ENCODE results near the gene NDST4.
"Not testable (repeated sequence)": the region's sequence is repeated elsewhere in the genome, so short reads cannot be mapped to it uniquely, and the experiment has no call there.

The NDST4 gene

GRCh38 chr4:115053313-115053712 is 60.1 kb downstream of the NDST4 start:
- FAIRE-seq: no peak

GRCh38 chr4:115042496-115042895 is 70.9 kb downstream of the NDST4 start:
- no peak for FAIRE-seq

DNA sequence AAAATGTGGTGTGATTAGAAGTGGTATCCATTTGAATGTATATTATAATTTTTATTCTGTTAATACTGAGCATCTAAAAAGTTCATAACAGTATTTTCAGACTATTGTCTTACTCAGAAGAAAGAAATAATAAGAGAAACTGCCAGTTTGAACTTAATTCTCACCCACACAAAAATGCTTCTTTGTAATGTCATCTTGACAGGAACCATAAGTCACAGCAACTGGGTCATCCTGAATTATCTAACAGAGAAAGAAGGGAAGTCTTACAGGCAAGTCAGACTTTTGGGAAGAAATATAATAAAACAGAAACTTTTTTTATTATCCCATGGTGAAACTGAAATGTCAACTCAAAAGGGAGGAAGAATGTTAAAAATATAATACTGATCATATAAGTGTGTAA is 83.1 kb downstream of the NDST4 start:
- no peak for FAIRE-seq

DNA sequence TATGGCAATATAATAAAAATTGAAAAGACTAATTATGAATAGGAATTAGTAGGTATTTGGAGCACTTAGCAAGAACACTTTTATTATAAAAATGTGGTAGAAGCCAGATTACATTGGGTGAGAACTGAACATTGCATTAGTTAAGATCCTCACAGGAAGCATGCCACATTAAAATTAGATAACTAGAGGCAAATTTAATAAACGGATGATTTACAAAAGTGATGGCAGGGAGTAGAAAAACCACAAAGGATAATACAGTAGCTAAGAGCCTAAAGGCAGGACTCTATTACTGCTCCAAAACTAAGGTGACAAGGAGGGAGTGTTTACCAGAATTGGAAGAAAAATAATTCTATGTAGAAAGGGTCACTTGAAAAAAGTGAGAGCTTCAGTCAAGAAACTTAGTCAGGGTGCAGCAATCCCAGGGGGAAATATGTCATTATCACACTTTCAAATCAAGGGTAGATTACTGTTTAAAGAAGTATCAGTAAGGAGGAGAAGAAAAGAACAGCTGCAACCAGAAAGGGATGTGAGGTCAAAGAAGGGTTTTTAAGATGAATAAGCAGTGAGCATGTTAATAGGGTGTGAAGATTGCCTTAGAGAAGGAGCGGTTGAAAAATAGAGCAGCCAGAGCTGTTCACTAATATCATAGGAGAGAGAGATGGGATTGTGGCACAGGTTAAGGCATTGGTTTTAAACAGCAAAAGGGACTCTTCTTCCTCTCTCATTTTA is 84.6 kb downstream of the NDST4 start:
- no peak for FAIRE-seq

GRCh38 chr4:114999880-115000279 is 113.5 kb downstream of the NDST4 start:
- no peak for FAIRE-seq

DNA sequence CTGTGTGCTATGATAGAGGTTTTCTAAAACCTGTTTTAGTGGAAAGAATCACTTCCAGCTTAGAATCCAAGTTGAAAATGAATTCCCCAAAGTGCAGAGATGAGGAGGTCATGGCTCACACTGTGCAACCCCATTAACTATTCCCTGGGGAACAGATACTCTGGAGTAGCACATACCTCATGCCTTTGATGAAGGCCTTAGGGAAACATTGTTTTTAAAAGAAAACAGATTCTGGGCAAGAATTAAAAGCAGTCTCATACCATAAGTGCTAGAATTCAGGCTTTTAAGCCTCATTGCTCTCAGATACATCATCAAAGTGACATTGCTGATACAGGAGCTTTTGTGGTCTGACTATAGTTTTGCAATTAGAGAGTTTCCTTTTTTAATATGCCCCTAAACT is 115.1 kb downstream of the NDST4 start:
- no peak for FAIRE-seq

- no peak for FAIRE-seq
Measured at GRCh38 chr4:114997576-114998247, 115.7 kb downstream of the NDST4 start.

- FAIRE-seq: no peak
Measured at GRCh38 chr4:114986133-114986532, 127.3 kb downstream of the NDST4 start.

DNA sequence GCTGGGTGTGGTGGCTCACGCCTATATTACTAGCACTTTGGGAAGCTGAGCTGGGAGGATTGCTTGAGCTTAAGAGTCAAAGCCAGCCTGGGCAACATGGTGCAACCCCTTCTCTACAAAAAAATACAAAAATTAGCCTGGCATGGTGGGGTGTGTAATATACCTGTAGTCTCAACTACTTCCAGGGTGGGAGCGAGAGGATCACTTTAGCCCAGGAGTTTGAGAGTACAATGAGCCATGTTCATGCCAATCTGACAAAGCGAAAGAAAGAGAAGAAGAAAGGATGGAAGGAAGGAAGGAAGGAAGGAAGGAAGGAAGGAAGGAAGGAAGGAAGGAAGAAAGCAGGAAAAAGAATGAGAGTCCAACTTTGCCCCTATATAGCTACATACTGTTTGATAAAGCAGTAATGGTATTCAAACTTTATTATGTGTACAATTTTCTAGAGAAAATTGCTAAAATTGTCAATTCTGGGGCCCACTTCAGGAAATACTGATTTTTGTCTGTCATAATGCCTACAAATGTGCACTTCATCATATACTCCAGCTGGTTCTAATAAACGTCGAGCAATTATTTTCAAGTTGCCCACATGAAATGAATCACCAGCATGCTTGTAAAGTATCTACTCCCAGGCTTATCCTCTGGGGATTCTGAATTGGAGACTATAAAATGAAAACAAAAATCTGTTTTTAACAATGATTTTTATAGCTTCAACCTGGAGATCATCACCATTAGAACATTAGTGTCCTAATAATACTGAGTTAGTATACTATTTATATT is 132.3 kb downstream of the NDST4 start:
- no peak for FAIRE-seq

DNA sequence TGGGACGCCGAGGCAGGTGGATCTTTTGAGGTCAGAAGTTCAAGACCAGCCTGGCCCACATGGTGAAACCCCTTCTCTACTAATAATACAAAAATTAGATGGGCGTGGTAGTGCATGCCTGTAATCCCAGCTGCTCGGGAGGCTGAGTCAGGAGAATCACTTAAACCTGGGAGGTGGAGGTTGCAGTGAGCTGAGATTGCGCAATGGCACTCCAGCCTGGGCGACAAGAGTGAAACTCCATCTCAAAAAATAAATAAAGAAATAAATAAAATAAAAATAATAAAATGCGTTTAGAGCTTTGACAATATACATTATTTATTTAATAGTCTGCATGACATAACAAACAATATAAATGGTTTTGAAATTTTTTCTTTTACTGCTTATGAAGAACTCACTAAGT is 133.0 kb downstream of the NDST4 start:
- not testable (repeated sequence) for FAIRE-seq

DNA sequence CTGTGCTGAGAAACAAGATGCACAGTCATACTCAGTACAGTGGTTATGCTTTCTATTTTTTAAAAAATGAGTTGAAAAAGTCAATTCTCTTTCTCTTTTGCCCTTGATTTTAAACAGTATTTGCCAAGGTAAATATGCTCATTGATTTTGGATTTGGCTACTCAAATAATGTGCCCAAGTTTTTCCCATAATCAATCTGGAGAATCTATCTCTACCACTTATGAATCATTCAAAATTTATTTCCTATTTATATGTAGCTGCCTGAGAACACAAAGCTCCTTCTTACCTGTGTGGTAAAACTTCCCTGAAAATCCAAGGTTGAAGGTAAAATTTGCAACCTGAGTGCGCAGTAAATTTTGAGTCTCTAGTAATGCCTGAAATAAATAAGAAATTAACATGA is 136.5 kb downstream of the NDST4 start:
- FAIRE-seq: no peak

DNA sequence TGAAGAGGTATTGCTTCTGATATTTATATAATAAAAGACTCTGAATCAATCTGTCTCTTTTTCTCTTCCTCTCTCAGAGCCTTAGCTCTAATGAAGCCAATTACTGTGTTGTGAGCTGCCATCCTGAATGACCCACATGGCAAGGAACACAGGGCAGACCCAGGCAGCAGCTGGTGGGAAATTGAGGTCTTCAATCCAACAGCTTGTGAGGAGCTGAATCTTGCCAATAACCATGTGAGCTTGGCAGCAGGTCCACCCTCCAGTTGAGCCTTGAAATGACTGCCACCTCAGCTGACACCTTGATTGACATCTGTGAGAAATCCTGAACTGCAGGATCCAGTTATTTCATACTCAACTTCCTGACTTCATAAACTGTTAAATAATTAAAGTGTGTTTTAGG is 149.4 kb downstream of the NDST4 start:
- FAIRE-seq: no peak

DNA sequence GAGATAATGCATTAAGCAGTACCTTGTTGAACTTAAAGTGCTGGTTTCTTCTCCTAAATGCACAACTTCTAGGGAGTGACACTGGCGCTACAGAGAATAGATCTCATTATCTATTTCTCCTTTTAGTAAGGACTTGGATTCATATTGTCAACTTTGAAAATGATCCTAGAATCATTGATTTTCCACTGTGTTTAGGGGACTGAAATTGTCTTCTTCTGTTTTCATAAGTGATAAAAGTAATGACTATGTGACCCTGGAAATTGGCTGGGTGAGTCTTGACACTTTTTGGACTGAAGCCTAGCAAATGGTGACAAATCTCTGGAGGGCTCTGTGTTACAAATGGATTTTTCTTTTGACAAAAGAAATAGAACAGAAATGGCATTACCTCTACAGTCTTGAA is 167.8 kb downstream of the NDST4 start:
- FAIRE-seq: no peak

DNA sequence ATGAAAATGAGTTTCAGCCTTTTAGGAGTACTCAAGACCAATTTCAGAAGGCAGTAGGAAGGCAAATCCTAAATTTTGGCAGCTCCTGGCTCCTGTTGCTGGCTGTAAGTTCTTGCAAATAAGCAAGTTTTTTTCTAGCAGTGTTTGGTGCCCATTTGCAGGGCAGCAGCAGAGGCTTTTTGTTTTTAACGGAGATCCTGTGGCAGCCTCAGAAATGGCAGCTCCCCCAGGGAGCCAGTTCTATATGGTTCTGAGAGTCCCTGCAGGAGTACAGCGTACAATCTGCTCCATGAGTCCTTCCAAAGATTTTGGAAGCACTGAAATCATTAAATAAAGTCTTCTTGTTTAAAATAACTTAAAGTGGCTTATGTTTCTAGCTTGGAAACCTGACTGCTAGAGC is 171.9 kb downstream of the NDST4 start:
- no peak for FAIRE-seq

DNA sequence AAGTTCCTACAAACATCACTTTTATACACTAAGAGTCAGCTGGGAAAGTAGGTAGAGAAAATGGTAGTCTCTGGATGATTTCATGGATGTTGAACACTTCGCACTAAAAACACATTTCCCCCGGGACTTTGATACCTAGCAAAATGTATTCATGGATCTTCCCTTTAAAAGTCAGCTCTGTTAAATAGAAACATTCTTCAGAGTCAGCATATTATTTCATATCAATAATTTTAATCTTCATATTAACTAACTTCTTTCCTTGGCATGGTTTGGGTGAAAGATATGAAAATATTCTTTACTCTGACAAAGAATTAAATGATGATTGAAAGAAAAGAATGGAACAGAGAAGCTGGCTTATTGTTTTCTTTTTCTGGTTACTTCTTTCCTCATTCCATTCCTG is 185.5 kb downstream of the NDST4 start:
- no peak for FAIRE-seq

- FAIRE-seq: no peak
Measured at GRCh38 chr4:114926583-114926982, 186.8 kb downstream of the NDST4 start.

DNA sequence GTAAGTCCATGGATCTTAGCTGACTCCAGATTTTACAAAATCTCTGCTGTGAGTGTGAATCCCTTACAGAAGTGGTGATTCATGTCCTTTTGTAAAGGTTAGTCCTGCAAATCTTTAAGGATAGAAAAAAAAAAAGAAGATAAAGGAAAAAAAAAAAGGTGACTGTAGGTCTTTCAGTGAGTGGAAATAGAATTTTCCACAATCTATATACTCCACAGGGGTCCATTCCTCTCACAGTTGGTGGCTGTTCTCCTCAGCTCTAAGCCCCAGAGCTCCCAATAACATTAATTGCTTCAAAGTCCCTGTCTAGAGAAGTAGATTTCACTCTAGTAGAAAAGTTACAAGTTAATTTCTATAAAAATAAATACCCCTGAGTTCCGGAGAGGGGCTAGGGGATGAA is 189.1 kb downstream of the NDST4 start:
- no peak for FAIRE-seq

DNA sequence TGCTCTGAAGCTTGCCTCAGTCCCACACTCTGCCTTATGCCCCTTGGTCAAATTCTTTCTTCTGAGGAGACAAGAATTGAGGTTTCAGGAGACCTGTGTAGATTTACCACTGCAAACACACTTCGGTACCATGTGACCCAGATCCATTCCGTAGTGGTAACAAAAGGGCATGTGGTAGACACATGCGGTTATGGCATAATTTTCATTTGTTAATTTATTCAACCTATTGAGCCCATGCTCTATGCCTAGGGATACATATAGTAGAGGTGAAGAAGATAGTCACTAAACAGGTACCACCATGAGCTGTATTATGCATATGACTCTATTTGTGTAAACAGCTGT is 190.9 kb downstream of the NDST4 start:
- FAIRE-seq: no peak

GRCh38 chr4:114921790-114922591 is 191.4 kb downstream of the NDST4 start:
- FAIRE-seq: no peak

DNA sequence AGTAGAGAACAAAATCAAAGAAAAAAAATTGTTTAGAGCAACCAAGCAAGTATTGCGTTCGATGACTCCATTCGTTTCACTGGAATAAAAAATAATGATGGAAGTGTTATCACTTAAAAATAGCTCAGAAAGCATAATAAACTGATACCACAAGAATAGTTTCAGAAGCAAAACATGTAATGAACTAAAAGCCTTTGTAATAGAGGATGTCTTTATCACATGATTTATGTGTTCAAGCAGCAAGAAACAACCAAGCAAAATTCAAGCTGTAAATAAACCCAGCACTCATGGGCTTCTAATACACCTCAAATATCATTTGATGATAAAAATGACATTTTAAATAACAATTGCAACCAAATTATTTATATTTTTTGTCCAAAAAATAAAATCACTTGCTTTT is 192.2 kb downstream of the NDST4 start:
- no peak for FAIRE-seq

DNA sequence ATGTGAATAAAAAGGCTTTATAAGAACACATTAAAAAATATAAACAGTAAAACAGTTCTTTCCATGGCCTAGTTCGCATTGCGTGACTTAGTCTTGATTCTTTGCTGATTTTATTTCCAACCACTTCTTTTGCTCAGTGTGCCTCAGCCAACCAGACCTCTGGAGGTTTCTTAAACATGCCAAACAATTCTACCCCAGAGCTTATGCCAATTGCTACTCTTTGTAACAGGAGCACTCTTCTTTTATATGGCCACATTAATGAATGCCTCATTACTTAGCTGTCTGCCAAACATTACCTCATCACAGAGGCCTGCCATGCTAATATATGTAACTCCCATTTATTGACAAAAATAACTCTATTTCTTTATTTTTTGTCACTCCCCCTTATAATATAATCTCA is 202.3 kb downstream of the NDST4 start:
- no peak for FAIRE-seq

DNA sequence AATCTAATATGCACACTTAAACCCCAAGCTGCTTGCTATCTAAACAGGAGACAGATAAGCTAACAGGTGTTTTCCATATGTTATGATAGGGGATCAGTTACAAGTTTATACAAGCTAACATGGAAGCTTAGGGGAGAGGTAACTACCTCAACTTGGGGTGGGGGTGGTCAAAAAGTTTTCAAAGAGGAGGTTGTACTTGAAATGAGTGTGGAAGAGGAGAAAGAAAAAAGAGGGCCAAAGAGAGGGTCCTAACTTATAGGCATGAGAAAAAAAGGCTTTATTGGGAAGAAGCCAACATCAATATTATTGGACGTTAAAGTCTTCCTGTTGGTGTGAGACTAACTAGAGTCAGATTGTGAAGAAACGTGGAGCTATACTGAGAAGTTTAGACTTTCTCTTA is 205.9 kb downstream of the NDST4 start:
- FAIRE-seq: no peak

GRCh38 chr4:114905017-114905416 is 208.4 kb downstream of the NDST4 start:
- FAIRE-seq: no peak

All from TTC549 (cell line).